ENCODE measurements around the gene AEBP1. TPM values are rescaled to one million over a fixed set of nuclear protein-coding genes. Genes with fewer than 3 reads are reported as not detected.

The AEBP1 gene
- total RNA-seq, 4 donors from 2014 or later: 33.9 to 151 (median 89.0) TPM

GRCh38 chr7:44157116-44158080, 53.3 kb downstream of the AEBP1 start:
- intact Hi-C loops (cut with DNase I; ENCODE audit: low total_unique reads) (no loop called here), in situ Hi-C loops (cut with MboI; ENCODE audit: low pct_ligation_motif_present in 1 of 4, low pct_unique_long_range_greater_than_20kb in 1 of 4, low sequenced_read_pairs in 3 of 4) (no loop called here)
- H3K4me1 ChIP-seq: no peaks in the 10 kb centered on the region
- H3K9me3 ChIP-seq: no peaks in the 10 kb centered on the region
- WGBS, 2 donors (ENCODE audit: low coverage in 1 of 2): 83 to 100% methylated on average over 2 to 15 of the region's 15 CpGs
- H3K36me3 ChIP-seq: no peaks in the 10 kb centered on the region
- H3K27ac ChIP-seq: no peak overlapping the region
- no peak for DNase-seq
- TF ChIP-seq POLR2AphosphoS5 (IDR thresholded peaks at IDR 0.05) (no peak), EP300 (IDR thresholded peaks at IDR 0.05; ENCODE audit: low read depth) (no peak), POLR2A (IDR thresholded peaks at IDR 0.05) (no peak)
- H3K4me3 ChIP-seq: no peak overlapping the region
- H3K27me3 ChIP-seq: no peaks in the 10 kb centered on the region

DNA sequence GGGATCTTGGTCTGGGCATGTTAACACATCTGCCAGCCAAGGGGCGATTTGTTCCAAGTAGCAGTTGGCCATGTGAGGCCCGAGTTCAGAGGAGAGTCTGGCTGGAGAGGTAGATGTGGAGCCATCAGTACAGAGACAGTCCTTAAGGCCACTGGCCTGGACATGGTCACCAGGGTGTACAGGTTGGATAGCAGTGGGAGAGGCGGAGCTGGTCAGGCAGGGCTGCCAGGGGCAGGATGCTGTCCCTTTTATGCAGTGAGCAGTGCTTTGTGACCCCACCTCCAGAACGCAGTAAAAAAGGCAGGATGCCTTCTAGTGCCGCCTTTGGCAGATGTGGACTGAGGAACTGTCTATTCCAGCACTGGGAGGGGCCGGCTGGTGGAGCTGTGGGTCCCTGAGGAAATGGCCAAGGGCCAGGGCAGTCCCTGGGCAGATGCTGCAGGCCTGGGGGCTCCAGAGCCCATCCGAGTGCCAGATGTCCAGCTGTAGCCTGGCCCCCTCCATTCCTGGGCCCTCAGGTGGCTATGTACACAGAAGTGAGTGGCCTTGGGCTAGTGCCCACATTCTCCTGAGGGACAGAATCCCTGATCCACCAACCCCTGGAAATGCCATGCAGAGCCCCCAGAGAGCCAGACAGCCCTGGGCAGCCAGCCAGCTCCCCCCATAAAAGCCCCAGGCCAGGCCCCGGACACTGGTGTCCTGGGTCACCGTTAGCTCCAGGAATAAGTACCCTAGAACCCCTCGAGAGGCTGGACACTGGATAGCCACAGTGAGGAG, 54.1 kb downstream of the AEBP1 start:
- no peak overlapping the region for H3K27ac ChIP-seq
- no peaks in the 10 kb centered on the region for H3K36me3 ChIP-seq
- in situ Hi-C loops (cut with MboI; ENCODE audit: low pct_ligation_motif_present in 1 of 4, low pct_unique_long_range_greater_than_20kb in 1 of 4, low sequenced_read_pairs in 3 of 4): no loop called here
- whole genome bisulfite sequencing, 2 donors (ENCODE audit: low coverage in 1 of 2): 67 to 80% methylated on average over 1 to 9 of the region's 10 CpGs
- intact Hi-C loops (cut with DNase I; ENCODE audit: low total_unique reads): no loop called here
- H3K4me1 ChIP-seq: no peaks in the 10 kb centered on the region
- no peak overlapping the region for H3K4me3 ChIP-seq
- H3K27me3 ChIP-seq: no peaks in the 10 kb centered on the region
- H3K9me3 ChIP-seq: no peaks in the 10 kb centered on the region
- no peak for TF ChIP-seq EP300 (IDR thresholded peaks at IDR 0.05; ENCODE audit: low read depth)
- no peak for TF ChIP-seq POLR2AphosphoS5 (IDR thresholded peaks at IDR 0.05)
- TF ChIP-seq, protein P1, sequence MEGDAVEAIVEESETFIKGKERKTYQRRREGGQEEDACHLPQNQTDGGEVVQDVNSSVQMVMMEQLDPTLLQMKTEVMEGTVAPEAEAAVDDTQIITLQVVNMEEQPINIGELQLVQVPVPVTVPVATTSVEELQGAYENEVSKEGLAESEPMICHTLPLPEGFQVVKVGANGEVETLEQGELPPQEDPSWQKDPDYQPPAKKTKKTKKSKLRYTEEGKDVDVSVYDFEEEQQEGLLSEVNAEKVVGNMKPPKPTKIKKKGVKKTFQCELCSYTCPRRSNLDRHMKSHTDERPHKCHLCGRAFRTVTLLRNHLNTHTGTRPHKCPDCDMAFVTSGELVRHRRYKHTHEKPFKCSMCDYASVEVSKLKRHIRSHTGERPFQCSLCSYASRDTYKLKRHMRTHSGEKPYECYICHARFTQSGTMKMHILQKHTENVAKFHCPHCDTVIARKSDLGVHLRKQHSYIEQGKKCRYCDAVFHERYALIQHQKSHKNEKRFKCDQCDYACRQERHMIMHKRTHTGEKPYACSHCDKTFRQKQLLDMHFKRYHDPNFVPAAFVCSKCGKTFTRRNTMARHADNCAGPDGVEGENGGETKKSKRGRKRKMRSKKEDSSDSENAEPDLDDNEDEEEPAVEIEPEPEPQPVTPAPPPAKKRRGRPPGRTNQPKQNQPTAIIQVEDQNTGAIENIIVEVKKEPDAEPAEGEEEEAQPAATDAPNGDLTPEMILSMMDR (IDR thresholded peaks at IDR 0.05): no peak
- TF ChIP-seq POLR2A (IDR thresholded peaks at IDR 0.05): no peak
- DNase-seq: no peak

GRCh38 chr7:44158873-44159631, 54.9 kb downstream of the AEBP1 start:
- WGBS, 2 donors (ENCODE audit: low coverage in 1 of 2): 94% methylated on average over 12 of the region's 12 CpGs; no CpG with 5 or more reads in 1 of the 2 donors
- no peaks in the 10 kb centered on the region for H3K4me1 ChIP-seq
- TF ChIP-seq POLR2AphosphoS5 (IDR thresholded peaks at IDR 0.05) (no peak), EP300 (IDR thresholded peaks at IDR 0.05; ENCODE audit: low read depth) (no peak), POLR2A (IDR thresholded peaks at IDR 0.05) (no peak)
- TF ChIP-seq, protein P1 (IDR thresholded peaks at IDR 0.05): no peak
- DNase-seq: no peak
- intact Hi-C loops (cut with DNase I; ENCODE audit: low total_unique reads) (no loop called here), in situ Hi-C loops (cut with MboI; ENCODE audit: low pct_ligation_motif_present in 1 of 4, low pct_unique_long_range_greater_than_20kb in 1 of 4, low sequenced_read_pairs in 3 of 4) (no loop called here)
- H3K9me3 ChIP-seq: no peaks in the 10 kb centered on the region
- no peaks in the 10 kb centered on the region for H3K36me3 ChIP-seq
- H3K4me3 ChIP-seq: no peak overlapping the region
- no peak overlapping the region for H3K27ac ChIP-seq
- H3K27me3 ChIP-seq: no peaks in the 10 kb centered on the region

- DNase-seq: no peak
- in situ Hi-C loops (cut with MboI; ENCODE audit: low pct_ligation_motif_present in 1 of 4, low pct_unique_long_range_greater_than_20kb in 1 of 4, low sequenced_read_pairs in 3 of 4): no loop called here
- H3K27ac ChIP-seq: no peak overlapping the region
- intact Hi-C loops (cut with DNase I; ENCODE audit: low total_unique reads): no loop called here
- no peaks in the 10 kb centered on the region for H3K4me1 ChIP-seq
- H3K4me3 ChIP-seq: no peak overlapping the region
- no peak for TF ChIP-seq POLR2A (IDR thresholded peaks at IDR 0.05)
- no peak for TF ChIP-seq POLR2AphosphoS5 (IDR thresholded peaks at IDR 0.05)
- TF ChIP-seq, protein P1 (IDR thresholded peaks at IDR 0.05): no peak
- TF ChIP-seq EP300 (IDR thresholded peaks at IDR 0.05; ENCODE audit: low read depth): no peak
- no peaks in the 10 kb centered on the region for H3K9me3 ChIP-seq
- WGBS, 2 donors (ENCODE audit: low coverage in 1 of 2): 89% methylated on average over 5 of the region's 5 CpGs; no CpG with 5 or more reads in 1 of the 2 donors
- no peaks in the 10 kb centered on the region for H3K36me3 ChIP-seq
- H3K27me3 ChIP-seq: no peaks in the 10 kb centered on the region
These were observed 55.9 kb downstream of the AEBP1 start for GRCh38 chr7:44159824-44160630.
